ENCODE measurements around the gene RAB40C.

Gene RAB40C

GRCh38 chr16:648781-649589 is 59.1 kb downstream of the RAB40C start, which contains the start of gene WDR90:
Gene WDR90 (plus strand): TSS chr16:649365. CDS start chr16:649417, 52 bp downstream.
- TF ChIP-seq CTCF (IDR thresholded peaks at IDR 0.05; ENCODE audit: extremely low read depth, missing control alignments): no peak
- peak; percentile 99 for DNase-seq (ENCODE audit: low spot score)

DNA sequence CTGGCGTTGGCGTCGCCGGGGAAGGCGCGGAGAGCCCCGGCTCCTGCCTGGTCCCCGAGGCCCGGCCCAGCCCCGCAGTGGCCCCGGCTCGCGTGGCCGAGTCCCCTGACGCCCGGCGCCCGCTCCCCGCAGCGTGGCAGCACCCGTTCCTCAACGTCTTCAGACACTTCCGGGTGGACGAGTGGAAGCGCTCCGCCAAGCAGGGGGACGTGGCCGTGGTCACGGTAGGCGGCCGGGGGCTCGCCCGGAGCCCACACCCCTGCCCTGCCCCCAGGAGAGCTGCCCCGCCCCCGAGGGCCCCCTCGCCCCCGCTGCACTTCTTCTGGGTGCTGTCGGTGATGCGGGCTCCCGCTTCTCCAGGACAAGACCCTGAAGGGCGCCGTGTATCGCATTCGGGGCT is 59.8 kb downstream of the RAB40C start:
- no peak for DNase-seq (ENCODE audit: low spot score)
- TF ChIP-seq CTCF (IDR thresholded peaks at IDR 0.05; ENCODE audit: extremely low read depth, missing control alignments): no peak

GRCh38 chr16:651844-652243 is 62.0 kb downstream of the RAB40C start:
- no peak for DNase-seq (ENCODE audit: low spot score)
- no peak for TF ChIP-seq CTCF (IDR thresholded peaks at IDR 0.05; ENCODE audit: extremely low read depth, missing control alignments)

- DNase-seq (ENCODE audit: low spot score): no peak
- no peak for TF ChIP-seq CTCF (IDR thresholded peaks at IDR 0.05; ENCODE audit: extremely low read depth, missing control alignments)
Observed at GRCh38 chr16:652454-653305, 62.8 kb downstream of the RAB40C start.

DNA sequence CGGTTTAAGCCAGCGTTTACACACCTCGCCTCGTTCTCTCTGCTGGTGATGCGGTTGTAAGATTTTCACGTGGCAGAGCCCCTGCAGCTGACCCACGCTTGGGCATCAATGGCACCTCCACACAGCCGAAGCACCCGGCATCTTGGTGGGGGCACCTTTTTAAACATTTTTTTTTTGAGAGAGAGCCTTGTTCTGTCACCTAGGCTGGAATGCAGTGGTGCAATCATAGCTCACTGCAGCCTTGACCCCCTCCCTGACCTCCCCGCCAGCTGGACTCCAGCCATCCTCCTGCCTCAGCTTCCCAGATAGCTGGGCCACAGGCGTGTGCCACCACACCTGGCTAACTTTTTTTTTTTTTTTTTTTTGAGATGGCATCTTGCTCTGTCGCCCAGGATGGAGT is 64.2 kb downstream of the RAB40C start:
- TF ChIP-seq CTCF (IDR thresholded peaks at IDR 0.05; ENCODE audit: extremely low read depth, missing control alignments): no peak
- no peak for DNase-seq (ENCODE audit: low spot score)

DNA sequence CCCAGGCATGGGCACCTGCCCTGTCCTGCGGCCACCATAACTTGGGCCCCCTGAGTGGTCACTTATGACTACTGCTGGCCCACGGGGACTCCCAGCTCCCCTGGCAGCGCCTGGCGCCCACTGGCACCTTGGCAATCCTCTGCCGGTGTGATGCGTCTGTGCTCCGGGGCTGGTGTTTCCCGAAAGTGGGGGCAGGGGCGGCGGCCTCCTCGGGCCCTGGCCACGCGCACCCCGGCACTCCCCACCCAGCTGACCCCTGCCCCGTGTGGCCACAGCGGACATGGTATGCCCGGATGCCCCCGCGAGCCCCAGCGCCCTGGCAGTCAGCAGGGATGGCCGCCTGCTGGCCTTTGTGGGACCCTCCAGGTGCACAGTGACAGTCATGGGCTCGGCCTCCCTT is 67.6 kb downstream of the RAB40C start:
- no peak for DNase-seq (ENCODE audit: low spot score)
- no peak for TF ChIP-seq CTCF (IDR thresholded peaks at IDR 0.05; ENCODE audit: extremely low read depth, missing control alignments)
